Peyer's patch (tissue), 4 donors: ENCODE results near the gene ADAM17. TPM values are rescaled to one million over a fixed set of nuclear protein-coding genes. Genes with fewer than 3 reads are reported as not detected.

Experiments
- DNase-seq, 3 donors: peaks; one replicate each; pipeline ENCODE4 v3.0.0-alpha.2; 2017 to 2019
- H3K27ac ChIP-seq, 4 donors: fragments of 200-600 bp; sonication (generic); one replicate each; pipeline ENCODE4 v1.5.1; 2016 to 2019
- H3K27me3 ChIP-seq, 2 donors: fragments of 200-600 bp; sonication (generic); one replicate each; pipeline ENCODE4 v1.5.1; 2019
- H3K36me3 ChIP-seq, 3 donors: fragments of 200-600 bp; sonication (generic); one replicate each; pipeline ENCODE4 v1.5.1; 2016 to 2019
- H3K4me1 ChIP-seq, 4 donors: fragments of 200-600 bp; sonication (generic); one replicate each; pipeline ENCODE4 v1.5.1; 2016 to 2019
- H3K4me3 ChIP-seq, 4 donors: fragments of 200-600 bp; sonication (generic); 1 replicate in 3 of 4; 2 replicates in 1 of 4; pipeline ENCODE4 v1.5.1; 2016 to 2019; ENCODE audit warnings: mild to moderate bottlenecking in 1 of 4
- H3K9me3 ChIP-seq, 4 donors: fragments of 200-600 bp; sonication (generic); one replicate each; pipeline ENCODE4 v1.5.1; 2016 to 2019; ENCODE audit warnings: mild to moderate bottlenecking in 1 of 4
- CTCF ChIP-seq, 6 experiments: fragments of 450-650 bp in 4 of 6; fragments of 200-600 bp in 2 of 6; sonication (generic) in 1 of 6; IDR thresholded peaks; one replicate each; pipeline ENCODE4 v1.5.1; 2017 to 2019; ENCODE audit warnings: antibody characterized with exemption in 6 of 6, mild to moderate bottlenecking in 3 of 6, moderate library complexity in 1 of 6
- POLR2A ChIP-seq, 2 donors: fragments of 450-650 bp; IDR thresholded peaks; one replicate each; pipeline ENCODE4 v1.5.1; 2017; ENCODE audit warnings: antibody characterized with exemption in 2 of 2, mild to moderate bottlenecking in 2 of 2, moderate library complexity in 2 of 2
- total RNA-seq, 4 donors: library from RNA; depleted of rRNA; stranded (reverse); fragments of >200 nt; gene quantifications; one replicate each; pipeline ENCODE4 v1.1.0, GENCODE V29; 2016

The ADAM17 gene
- total RNA-seq, 4 donors from 2014 or later = 10.5 to 45.4 (median 21.0) TPM

- no peaks in the 10 kb centered on the region for H3K9me3 ChIP-seq
- no peaks in the 10 kb centered on the region for H3K27me3 ChIP-seq
- H3K4me3 ChIP-seq = no peak overlapping the region
- H3K27ac ChIP-seq = no peak overlapping the region
- H3K36me3 ChIP-seq = peaks cover 0 to 91% (median 0%) of the 10 kb centered on the region in 3 donors
- H3K4me1 ChIP-seq = no peaks in the 10 kb centered on the region
- TF ChIP-seq CTCF (IDR thresholded peaks at IDR 0.05) (no peak), POLR2A (IDR thresholded peaks at IDR 0.05) (no peak)
- DNase-seq = no peak
Observed at GRCh38 chr2:9494081-9494480, 61.5 kb downstream of the ADAM17 start.

GRCh38 chr2:9493478-9493877, 62.2 kb downstream of the ADAM17 start:
- no peaks in the 10 kb centered on the region for H3K9me3 ChIP-seq
- no peaks in the 10 kb centered on the region for H3K4me1 ChIP-seq
- no peak overlapping the region for H3K27ac ChIP-seq
- TF ChIP-seq POLR2A (IDR thresholded peaks at IDR 0.05) (no peak), CTCF (IDR thresholded peaks at IDR 0.05) (no peak)
- DNase-seq = no peak
- peaks cover 0 to 94% (median 0%) of the 10 kb centered on the region in 3 donors for H3K36me3 ChIP-seq
- H3K4me3 ChIP-seq = no peak overlapping the region
- H3K27me3 ChIP-seq = no peaks in the 10 kb centered on the region

- Histone ChIP-seq H3K27ac (no peak overlapping the region), H3K4me3 (no peak overlapping the region), H3K4me1 (no peaks in the 10 kb centered on the region), H3K9me3 (no peaks in the 10 kb centered on the region), H3K36me3 (peaks cover 0 to 96% (median 0%) of the 10 kb centered on the region in 3 donors), H3K27me3 (no peaks in the 10 kb centered on the region)
- TF ChIP-seq POLR2A (IDR thresholded peaks at IDR 0.05) = no peak
- TF ChIP-seq CTCF (IDR thresholded peaks at IDR 0.05) = no peak
- no peak for DNase-seq
Observed at GRCh38 chr2:9492927-9493326, 62.7 kb downstream of the ADAM17 start.

GRCh38 chr2:9490789-9491188, 64.8 kb downstream of the ADAM17 start:
- Histone ChIP-seq H3K9me3 (no peaks in the 10 kb centered on the region), H3K27me3 (no peaks in the 10 kb centered on the region), H3K36me3 (peaks cover 0 to 96% (median 0%) of the 10 kb centered on the region in 3 donors), H3K4me1 (no peaks in the 10 kb centered on the region), H3K4me3 (no peak overlapping the region), H3K27ac (no peak overlapping the region)
- no peak for DNase-seq
- TF ChIP-seq POLR2A (IDR thresholded peaks at IDR 0.05) (no peak), CTCF (IDR thresholded peaks at IDR 0.05) (no peak)

- Histone ChIP-seq H3K27me3 (no peaks in the 10 kb centered on the region), H3K36me3 (peaks cover 0 to 100% (median 0%) of the 10 kb centered on the region in 3 donors), H3K4me1 (no peaks in the 10 kb centered on the region), H3K27ac (no peak overlapping the region), H3K9me3 (no peaks in the 10 kb centered on the region), H3K4me3 (no peak overlapping the region)
- TF ChIP-seq POLR2A (IDR thresholded peaks at IDR 0.05) (no peak), CTCF (IDR thresholded peaks at IDR 0.05) (no peak)
- no peak for DNase-seq
Observed at GRCh38 chr2:9488583-9489547, 66.8 kb downstream of the ADAM17 start.
